Neural progenitor cell (in vitro differentiated cells): ENCODE measurements around the gene ZSCAN5A. TPM values are rescaled to one million over a fixed set of nuclear protein-coding genes. Genes with fewer than 3 reads are reported as not detected.

Experiments used
- DNase-seq: peaks from one replicate; pipeline ENCODE4 v3.0.0-alpha.2; 2016; ENCODE audit warnings: low spot score
- H2AFZ ChIP-seq: fragments of 200-600 bp; sonication (generic); replicated peaks from 2 replicates; pipeline ENCODE4 v1.6.1; 2016; ENCODE audit warnings: antibody characterized with exemption
- H3F3A ChIP-seq: fragments of 200-600 bp; sonication (generic); 2 replicates; pipeline ENCODE4 v1.6.1; 2016; ENCODE audit warnings: antibody characterized with exemption, low read depth
- H3K27ac ChIP-seq: fragments of 200-600 bp; sonication (generic); 2 replicates; pipeline ENCODE4 v1.5.1; 2016; ENCODE audit warnings: mild to moderate bottlenecking
- H3K27me3 ChIP-seq: fragments of 200-600 bp; sonication (generic); 2 replicates; pipeline ENCODE4 v1.6.1; 2016; ENCODE audit warnings: mild to moderate bottlenecking, moderate library complexity
- H3K36me3 ChIP-seq: fragments of 200-600 bp; sonication (generic); 2 replicates; pipeline ENCODE4 v1.5.1; 2016
- H3K4me1 ChIP-seq: fragments of 200-600 bp; sonication (generic); 2 replicates; pipeline ENCODE4 v1.6.1; 2016; ENCODE audit warnings: mixed run types
- H3K4me2 ChIP-seq: fragments of 200-600 bp; sonication (generic); 2 replicates; pipeline ENCODE4 v1.6.1; 2016
- H3K4me3 ChIP-seq: fragments of 200-600 bp; sonication (generic); 2 replicates; pipeline ENCODE4 v1.5.1; 2016
- H3K79me2 ChIP-seq: fragments of 200-600 bp; sonication (generic); 2 replicates; pipeline ENCODE4 v1.6.1; 2016; ENCODE audit warnings: low read depth
- H3K9ac ChIP-seq: fragments of 200-600 bp; sonication (generic); 2 replicates; pipeline ENCODE4 v1.6.1; 2016
- H3K9me3 ChIP-seq: fragments of 200-600 bp; sonication (generic); 2 replicates; pipeline ENCODE4 v1.5.1; 2016; ENCODE audit warnings: low read depth
- H4K20me1 ChIP-seq: fragments of 200-600 bp; sonication (generic); 2 replicates; pipeline ENCODE4 v1.6.1; 2016; ENCODE audit warnings: low read depth
- H3K27ac Mint-ChIP-seq: 3 replicates; pipeline ENCODE4 v1.8.0; 2021; ENCODE audit warnings: mixed read lengths
- H3K27me3 Mint-ChIP-seq: 2 replicates; pipeline ENCODE4 v1.8.0; 2022; ENCODE audit warnings: low read depth, mild to moderate bottlenecking, inconsistent platforms, moderate library complexity, mixed read lengths; ENCODE audit not compliant: insufficient read depth
- H3K36me3 Mint-ChIP-seq: 3 replicates; pipeline ENCODE4 v1.8.0; 2021; ENCODE audit warnings: mixed read lengths
- H3K4me1 Mint-ChIP-seq: 3 replicates; pipeline ENCODE4 v1.8.0; 2021; ENCODE audit warnings: mixed read lengths
- H3K4me3 Mint-ChIP-seq: 3 replicates; pipeline ENCODE4 v1.8.0; 2021; ENCODE audit warnings: mild to moderate bottlenecking, moderate library complexity, mixed read lengths
- H3K9me3 Mint-ChIP-seq: 3 replicates; pipeline ENCODE4 v1.8.0; 2020; ENCODE audit warnings: mixed read lengths
- CTCF ChIP-seq: fragments of 200-600 bp; sonication (generic); IDR thresholded peaks from 2 replicates; pipeline ENCODE4 v1.5.1; 2017; ENCODE audit warnings: antibody characterized with exemption, mild to moderate bottlenecking
- EZH2 ChIP-seq: fragments of 200-600 bp; sonication (generic); IDR thresholded peaks from 2 replicates; pipeline ENCODE4 v1.6.1; 2017; ENCODE audit warnings: antibody characterized with exemption, mild to moderate bottlenecking, moderate library complexity
- EZH2phosphoT487 ChIP-seq: fragments of 200-600 bp; sonication (generic); IDR thresholded peaks from 2 replicates; pipeline ENCODE4 v1.6.1; 2017; ENCODE audit warnings: antibody characterized with exemption
- total RNA-seq: library from RNA; depleted of rRNA; stranded (reverse); fragments of >200 nt; gene quantifications from 2 replicates; pipeline ENCODE4 v1.2.3, GENCODE V29; 2015; ENCODE audit warnings: low replicate concordance

Gene ZSCAN5A
- total RNA-seq, 1 donor from 2014 or later = 1.6 TPM

GRCh38 chr19:56314018-56314380 is 640 bp downstream of the ZSCAN5A start:
- Mint-ChIP-seq H3K4me1 (peaks cover 9% of the 10 kb centered on the region), H3K4me3 (peak overlapping the region; percentile 95), H3K9me3 (no peaks in the 10 kb centered on the region), H3K27me3 (no peaks in the 10 kb centered on the region), H3K36me3 (peaks cover 10% of the 10 kb centered on the region), H3K27ac (peak overlapping the region; percentile 100)
- H4K20me1 ChIP-seq = no peaks in the 10 kb centered on the region
- DNase-seq = no peak
- H3K27me3 ChIP-seq = no peaks in the 10 kb centered on the region
- H3K9ac ChIP-seq = peak overlapping the region; percentile 58
- peak overlapping the region; percentile 96 for H3K4me2 ChIP-seq
- no peaks in the 10 kb centered on the region for H3K9me3 ChIP-seq
- H3K36me3 ChIP-seq = no peaks in the 10 kb centered on the region
- peak overlapping the region; percentile 81 for H3K27ac ChIP-seq
- H2AFZ ChIP-seq = peak overlapping the region; percentile 92
- no peaks in the 10 kb centered on the region for H3K79me2 ChIP-seq
- peak overlapping the region; percentile 68 for H3K4me3 ChIP-seq
- TF ChIP-seq EZH2 (no peak), EZH2phosphoT487 (no peak), CTCF (no peak)
- peaks cover 9% of the 10 kb centered on the region for H3K4me1 ChIP-seq
- H3F3A ChIP-seq = peaks cover 9% of the 10 kb centered on the region

GRCh38 chr19:56312787-56313657 is 1.6 kb downstream of the ZSCAN5A start:
- Histone ChIP-seq H3F3A (peaks cover 9% of the 10 kb centered on the region), H3K9me3 (no peaks in the 10 kb centered on the region), H3K27ac (no peak overlapping the region), H3K9ac (no peak overlapping the region), H3K4me2 (peak overlapping the region; percentile 96), H3K79me2 (no peaks in the 10 kb centered on the region), H3K4me3 (peak overlapping the region; percentile 68), H3K36me3 (no peaks in the 10 kb centered on the region), H4K20me1 (no peaks in the 10 kb centered on the region), H3K27me3 (no peaks in the 10 kb centered on the region), H3K4me1 (peaks cover 9% of the 10 kb centered on the region), H2AFZ (no peak overlapping the region)
- Mint-ChIP-seq H3K27me3 (no peaks in the 10 kb centered on the region), H3K36me3 (peaks cover 10% of the 10 kb centered on the region), H3K4me1 (peaks cover 9% of the 10 kb centered on the region), H3K4me3 (peak overlapping the region; percentile 95), H3K9me3 (no peaks in the 10 kb centered on the region), H3K27ac (no peak overlapping the region)
- no peak for TF ChIP-seq EZH2phosphoT487
- TF ChIP-seq CTCF = no peak
- TF ChIP-seq EZH2 = no peak
- no peak for DNase-seq

- peaks cover 9% of the 10 kb centered on the region for H3K4me1 Mint-ChIP-seq
- Histone ChIP-seq H3F3A (peaks cover 9% of the 10 kb centered on the region), H3K4me2 (no peak overlapping the region), H3K36me3 (no peaks in the 10 kb centered on the region), H3K27ac (no peak overlapping the region), H3K4me3 (no peak overlapping the region), H3K79me2 (no peaks in the 10 kb centered on the region), H3K4me1 (peaks cover 9% of the 10 kb centered on the region), H2AFZ (no peak overlapping the region), H3K9me3 (no peaks in the 10 kb centered on the region), H3K27me3 (no peaks in the 10 kb centered on the region), H4K20me1 (no peaks in the 10 kb centered on the region), H3K9ac (no peak overlapping the region)
- H3K36me3 Mint-ChIP-seq = peaks cover 10% of the 10 kb centered on the region
- TF ChIP-seq CTCF (no peak), EZH2phosphoT487 (no peak), EZH2 (no peak)
- no peak for DNase-seq
- H3K9me3 Mint-ChIP-seq = no peaks in the 10 kb centered on the region
- H3K27ac Mint-ChIP-seq = no peak overlapping the region
- H3K27me3 Mint-ChIP-seq = no peaks in the 10 kb centered on the region
- H3K4me3 Mint-ChIP-seq = peak overlapping the region; percentile 15
Observed at GRCh38 chr19:56312342-56312741, 2.3 kb downstream of the ZSCAN5A start.
